GM19099 (cell line): Measurements from ENCODE around the gene SF3B2.

Experiments used
- POLR2A ChIP-seq: IDR thresholded peaks from 3 replicates; pipeline ENCODE4 v1.6.1; 2011; ENCODE audit warnings: low read depth; ENCODE audit not compliant: insufficient read length; ENCODE audit errors: extremely low read depth

SF3B2 gene

DNA sequence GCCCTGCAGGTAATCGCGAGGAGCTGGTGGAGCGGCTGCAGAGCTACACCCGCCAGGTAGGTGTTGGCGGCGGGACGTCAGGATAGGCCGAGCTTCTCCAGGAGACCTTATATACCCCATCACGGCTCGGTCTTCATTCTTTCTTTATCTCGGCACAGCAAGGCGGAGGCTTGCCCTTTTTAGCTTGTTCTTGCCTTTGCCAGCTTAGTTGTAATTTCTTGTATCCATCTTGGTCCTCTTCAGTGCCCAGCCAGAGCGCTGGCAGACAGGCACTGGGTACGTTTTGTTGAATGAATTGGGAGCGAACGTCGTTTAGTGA is 459 bp downstream of the SF3B2 start:
- TF ChIP-seq POLR2A = no peak

DNA sequence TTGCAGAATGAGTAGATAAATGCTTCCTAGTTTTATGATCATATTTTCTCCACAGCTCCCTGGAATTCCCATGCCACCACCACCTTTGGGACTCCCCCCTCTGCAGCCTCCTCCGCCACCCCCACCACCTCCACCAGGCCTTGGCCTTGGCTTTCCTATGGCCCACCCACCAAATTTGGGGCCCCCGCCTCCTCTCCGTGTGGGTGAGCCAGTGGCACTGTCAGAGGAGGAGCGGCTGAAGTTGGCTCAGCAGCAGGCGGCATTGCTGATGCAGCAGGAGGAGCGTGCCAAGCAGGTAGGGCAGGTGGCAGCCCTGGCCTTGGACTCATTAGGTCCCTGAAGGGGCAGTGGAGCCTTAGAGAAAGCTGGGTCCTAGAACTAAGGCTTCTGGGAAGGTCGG is 2.9 kb downstream of the SF3B2 start:
- no peak for TF ChIP-seq POLR2A

GRCh38 chr11:66056501-66056900 is 4.3 kb downstream of the SF3B2 start:
- TF ChIP-seq POLR2A = no peak

DNA sequence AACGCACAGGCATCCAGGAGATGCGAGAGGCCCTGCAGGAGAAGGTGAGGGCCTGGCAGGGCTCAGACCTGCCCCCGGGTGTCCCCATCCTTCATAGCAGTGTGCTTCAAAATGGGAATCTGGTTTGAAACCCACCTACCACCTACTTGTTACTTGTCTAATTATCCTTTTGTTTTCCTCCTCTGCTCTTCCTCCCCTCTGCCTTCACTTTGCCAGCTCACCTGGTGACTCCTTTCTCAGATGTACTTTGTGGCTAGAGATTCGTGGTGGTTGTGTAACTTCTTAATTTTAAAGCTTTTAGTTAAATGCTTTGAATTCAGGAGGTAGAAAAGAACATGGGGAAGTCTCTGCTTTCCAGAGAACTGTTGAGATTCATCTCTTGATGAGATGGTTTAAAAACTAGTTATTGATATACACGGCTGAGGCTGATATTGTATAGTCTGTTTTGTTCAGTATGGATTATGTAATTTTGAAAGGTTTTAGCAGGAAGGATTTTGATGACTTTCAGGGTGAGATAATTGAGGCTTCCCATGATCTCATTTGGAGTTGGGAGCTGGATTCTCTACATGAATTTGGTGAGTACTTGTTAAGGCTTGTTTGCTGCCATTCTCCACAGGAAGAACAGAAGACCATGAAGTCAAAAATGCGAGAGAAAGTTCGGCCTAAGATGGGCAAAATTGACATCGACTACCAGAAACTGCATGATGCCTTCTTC is 8.0 kb downstream of the SF3B2 start:
- no peak for TF ChIP-seq POLR2A

- TF ChIP-seq POLR2A = no peak
Observed at GRCh38 chr11:66061268-66061667, 9.1 kb downstream of the SF3B2 start.

GRCh38 chr11:66062408-66062807 is 10.2 kb downstream of the SF3B2 start:
- no peak for TF ChIP-seq POLR2A

DNA sequence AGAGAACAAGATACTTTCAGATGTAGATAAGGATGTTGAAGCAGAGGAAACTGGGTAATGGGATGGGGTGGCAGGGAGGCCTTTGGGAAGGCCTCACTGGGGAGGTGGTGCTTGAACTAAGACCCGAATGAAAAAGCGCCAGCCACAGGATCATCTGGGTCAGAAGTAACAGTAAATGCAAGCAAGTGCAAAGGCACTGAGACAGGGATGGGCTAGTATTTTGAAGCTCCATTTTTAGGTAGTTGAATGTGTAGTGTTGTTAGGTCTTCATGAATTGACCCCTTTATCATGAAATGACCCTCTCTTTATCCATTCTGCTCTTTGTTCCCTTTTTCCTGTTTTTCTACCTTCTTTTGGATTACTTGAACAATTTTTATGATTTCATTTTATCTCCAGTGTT is 11.7 kb downstream of the SF3B2 start:
- TF ChIP-seq POLR2A = no peak

DNA sequence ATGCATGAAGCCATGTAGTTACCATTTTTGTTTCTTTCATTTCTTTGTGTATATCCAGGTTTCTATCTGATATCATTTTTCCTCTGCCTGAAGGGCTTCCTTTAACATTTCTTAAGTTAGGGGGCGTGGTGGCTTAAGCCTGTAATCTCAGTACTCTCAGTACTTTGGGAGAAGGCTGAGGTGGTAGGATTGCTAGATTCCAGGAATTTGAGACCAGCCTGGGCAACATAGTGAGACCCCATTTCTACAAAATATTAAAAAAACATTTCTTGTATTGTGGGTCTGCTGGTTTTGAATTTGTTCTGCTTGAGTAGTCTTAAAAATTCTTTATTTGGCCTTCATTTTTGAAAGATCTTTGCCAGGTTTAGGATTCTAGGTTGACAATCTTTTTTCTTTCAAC is 12.4 kb downstream of the SF3B2 start:
- no peak for TF ChIP-seq POLR2A

DNA sequence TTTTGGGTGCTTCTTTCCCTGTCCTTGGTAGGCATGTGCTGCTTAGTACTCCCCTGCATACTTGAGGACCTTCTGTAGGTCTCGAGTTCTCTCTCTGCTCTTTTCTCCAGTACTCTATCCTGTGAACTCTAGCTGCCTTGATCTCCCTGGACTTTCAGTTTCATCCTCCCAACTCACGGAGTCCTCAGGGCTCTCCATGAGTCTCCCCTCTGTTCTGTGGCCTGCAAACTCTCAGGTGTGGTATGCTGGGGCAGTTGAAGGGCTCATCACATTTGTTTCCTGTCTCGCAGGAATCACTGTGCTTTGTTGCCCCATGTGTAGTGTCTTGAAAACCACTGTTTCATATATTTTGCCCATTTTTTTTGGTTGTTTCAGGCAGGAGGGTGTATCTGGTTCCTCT is 14.6 kb downstream of the SF3B2 start:
- no peak for TF ChIP-seq POLR2A

DNA sequence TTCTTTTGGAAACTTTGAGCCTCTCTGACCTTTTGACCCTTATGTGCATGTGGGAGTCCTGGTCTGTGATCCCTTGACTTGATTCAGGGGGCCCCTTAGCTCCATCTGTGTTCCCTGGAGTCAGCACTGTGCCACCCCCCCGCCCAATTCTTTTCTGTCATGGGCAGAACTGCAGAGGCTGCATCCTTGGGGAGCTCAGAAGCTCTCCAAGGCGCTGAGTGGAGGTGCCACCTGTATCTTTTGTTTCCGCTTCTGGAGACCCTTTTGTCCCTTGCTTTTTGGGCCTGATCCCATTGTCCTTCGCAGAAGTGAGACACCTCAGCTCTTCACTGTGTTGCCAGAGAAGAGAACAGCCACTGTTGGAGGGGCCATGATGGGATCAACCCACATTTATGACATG is 15.5 kb downstream of the SF3B2 start:
- no peak for TF ChIP-seq POLR2A

DNA sequence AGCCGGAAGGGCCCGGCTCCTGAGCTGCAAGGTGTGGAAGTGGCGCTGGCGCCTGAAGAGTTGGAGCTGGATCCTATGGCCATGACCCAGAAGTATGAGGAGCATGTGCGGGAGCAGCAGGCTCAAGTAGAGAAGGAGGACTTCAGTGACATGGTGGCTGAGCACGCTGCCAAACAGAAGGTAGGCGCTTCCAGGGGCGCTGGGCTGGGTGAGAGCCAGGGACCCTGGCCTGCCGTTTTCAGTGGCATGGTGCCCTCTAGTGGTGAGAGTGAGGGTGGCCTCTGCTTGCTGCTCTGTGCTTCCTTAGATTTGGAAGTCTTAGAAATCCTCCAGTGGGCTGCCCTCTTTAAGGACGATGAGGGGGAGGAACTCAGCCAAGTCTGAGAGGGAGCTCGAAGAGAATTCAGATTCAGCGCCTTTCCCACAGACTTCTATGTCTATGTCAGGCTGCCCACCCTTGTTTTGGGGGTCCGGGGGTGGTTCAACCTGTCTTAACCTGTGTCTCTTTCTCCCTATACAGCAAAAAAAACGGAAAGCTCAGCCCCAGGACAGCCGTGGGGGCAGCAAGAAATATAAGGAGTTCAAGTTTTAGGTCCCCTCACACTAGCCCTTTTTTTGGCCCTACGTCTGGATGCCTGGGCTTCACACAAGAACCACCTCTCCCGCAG is 16.1 kb downstream of the SF3B2 start:
- TF ChIP-seq POLR2A = no peak

GRCh38 chr11:66068923-66069714 is 17.0 kb downstream of the SF3B2 start:
- no peak for TF ChIP-seq POLR2A

DNA sequence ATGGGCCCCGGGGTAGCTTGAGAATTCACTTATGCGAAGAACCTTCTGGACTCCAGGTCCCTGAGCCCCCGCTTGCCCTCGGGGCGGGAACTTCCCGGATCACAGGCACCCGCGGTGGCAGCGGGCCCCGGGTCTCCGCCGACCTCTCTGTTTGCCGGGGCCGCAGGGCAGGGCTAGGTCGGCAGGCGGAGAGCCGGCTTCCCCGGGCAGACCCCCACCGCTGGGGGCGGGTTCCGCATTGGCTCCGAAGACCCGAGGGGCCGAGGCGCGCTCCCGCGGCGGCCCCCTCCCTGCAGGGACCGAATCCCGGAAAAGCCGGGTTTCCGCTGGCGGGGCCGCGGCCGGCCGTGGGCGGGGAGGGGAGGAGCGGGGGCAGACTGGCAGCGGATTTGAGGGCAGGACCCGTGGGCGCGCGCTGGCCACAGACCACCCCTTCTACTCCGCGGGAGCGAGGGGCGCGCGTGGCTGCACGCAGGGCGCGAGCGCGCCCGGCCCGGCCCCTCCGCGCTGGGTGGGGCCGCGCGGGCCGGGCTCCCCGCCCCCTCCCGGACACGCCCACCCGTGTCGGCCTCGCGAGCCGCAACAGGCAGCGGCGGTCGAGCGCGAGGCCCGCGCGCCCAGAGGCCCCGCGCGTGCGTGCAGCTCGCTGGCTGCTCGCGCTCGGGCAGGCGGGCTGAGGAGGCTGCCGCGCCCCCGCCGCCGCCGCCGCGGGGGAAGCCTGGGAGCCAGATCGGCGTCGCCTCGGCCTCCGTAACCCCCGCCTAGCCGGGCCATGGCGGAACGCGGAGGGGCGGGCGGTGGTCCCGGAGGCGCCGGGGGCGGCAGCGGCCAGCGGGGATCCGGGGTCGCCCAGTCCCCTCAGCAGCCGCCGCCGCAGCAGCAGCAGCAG is 17.8 kb downstream of the SF3B2 start, which contains the start of gene PACS1:
PACS1 (plus strand) TSS at position 558 of the 889 bp plus-strand sequence; CDS start at position 773, 215 bp downstream.
- TF ChIP-seq POLR2A = peak; percentile 68

- TF ChIP-seq POLR2A = no peak
Observed at GRCh38 chr11:66070604-66071380, 18.6 kb downstream of the SF3B2 start.
